Astrocyte of the spinal cord (primary cell): ENCODE measurements around the gene CLASP2.
A peak's percentile ranks its signal among the peaks of the same experiment; 100 is the strongest.
"Not testable (repeated sequence)": the region's sequence is repeated elsewhere in the genome, so short reads cannot be mapped to it uniquely, and the experiment has no call there.

Source experiments
- DNase-seq: peaks from one replicate; pipeline ENCODE4 v3.0.0; 2011; ENCODE audit warnings: low read depth, low spot score
- H3K4me3 ChIP-seq: 2 replicates; pipeline ENCODE4 v1.5.1; 2011; ENCODE audit warnings: low read depth, mild to moderate bottlenecking, low read length, moderate library complexity
- in situ Hi-C: cut with HindIII; loops from 2 replicates; pipeline ENCODE4 v1.10.0; 2017; ENCODE audit warnings: low sequenced_read_pairs
- TF ChIP-seq, protein P1 (sequence below): IDR thresholded peaks from 2 replicates; pipeline ENCODE4 v1.5.1; 2012; ENCODE audit warnings: low read depth, mild to moderate bottlenecking, low read length, inconsistent platforms

The CLASP2 gene

DNA sequence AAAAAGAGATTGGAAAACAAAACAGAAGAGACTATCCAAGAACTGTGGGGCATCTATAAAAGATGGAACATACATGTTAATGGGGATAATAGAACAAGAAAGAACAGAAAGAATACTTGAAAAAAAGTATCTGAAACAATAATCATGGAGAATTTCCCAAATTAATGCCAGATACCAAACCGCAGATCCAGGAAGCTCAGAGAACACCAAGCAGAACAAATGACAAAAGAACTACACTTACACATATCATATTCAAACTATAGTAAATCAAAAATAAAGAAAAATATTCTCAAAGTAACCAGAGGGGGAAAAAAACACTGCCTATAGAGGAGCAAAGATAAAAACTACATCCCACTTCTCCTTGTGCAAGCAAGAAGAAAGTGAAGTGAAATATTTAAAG is 40.0 kb downstream of the CLASP2 start:
- in situ Hi-C loops, result no loop called here
- no peak overlapping the region for H3K4me3 ChIP-seq
- TF ChIP-seq, protein P1, sequence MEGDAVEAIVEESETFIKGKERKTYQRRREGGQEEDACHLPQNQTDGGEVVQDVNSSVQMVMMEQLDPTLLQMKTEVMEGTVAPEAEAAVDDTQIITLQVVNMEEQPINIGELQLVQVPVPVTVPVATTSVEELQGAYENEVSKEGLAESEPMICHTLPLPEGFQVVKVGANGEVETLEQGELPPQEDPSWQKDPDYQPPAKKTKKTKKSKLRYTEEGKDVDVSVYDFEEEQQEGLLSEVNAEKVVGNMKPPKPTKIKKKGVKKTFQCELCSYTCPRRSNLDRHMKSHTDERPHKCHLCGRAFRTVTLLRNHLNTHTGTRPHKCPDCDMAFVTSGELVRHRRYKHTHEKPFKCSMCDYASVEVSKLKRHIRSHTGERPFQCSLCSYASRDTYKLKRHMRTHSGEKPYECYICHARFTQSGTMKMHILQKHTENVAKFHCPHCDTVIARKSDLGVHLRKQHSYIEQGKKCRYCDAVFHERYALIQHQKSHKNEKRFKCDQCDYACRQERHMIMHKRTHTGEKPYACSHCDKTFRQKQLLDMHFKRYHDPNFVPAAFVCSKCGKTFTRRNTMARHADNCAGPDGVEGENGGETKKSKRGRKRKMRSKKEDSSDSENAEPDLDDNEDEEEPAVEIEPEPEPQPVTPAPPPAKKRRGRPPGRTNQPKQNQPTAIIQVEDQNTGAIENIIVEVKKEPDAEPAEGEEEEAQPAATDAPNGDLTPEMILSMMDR, result no peak
- DNase-seq, result no peak

DNA sequence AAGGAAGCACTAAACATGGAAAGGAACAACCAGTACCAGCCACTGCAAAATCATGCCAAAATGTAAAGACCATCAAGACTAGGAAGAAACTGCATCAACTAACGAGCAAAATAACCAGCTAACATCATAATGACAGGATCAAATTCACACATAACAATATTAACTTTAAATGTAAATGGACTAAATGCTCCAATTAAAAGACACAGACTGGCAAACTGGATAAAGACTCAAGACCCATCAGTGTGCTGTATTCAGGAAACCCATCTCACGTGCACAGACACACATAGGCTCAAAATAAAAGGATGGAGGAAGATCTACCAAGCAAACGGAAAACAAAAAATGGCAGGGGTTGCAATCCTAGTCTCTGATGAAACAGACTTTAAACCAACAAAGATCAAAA is 44.6 kb downstream of the CLASP2 start:
- H3K4me3 ChIP-seq, DNase-seq, in situ Hi-C loops: not testable (repeated sequence)

DNA sequence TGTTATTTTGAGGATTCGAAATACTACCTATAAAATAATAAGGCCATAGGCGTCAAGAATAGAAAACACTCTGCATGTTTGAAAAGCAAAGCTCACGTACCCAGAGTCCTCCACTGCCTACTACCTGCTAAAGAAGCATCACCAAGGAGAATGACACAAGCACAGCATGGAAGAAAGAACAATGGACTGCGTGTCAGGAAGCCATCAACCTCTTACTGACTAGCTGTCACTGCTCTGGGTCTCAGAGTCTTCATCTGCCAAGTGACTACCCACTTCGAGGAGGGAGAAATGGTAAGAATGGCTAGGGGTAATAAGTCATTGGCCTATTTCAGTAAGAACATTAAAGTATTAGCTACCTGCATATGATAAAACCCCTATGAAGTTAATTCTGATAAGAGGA is 49.4 kb downstream of the CLASP2 start:
- no peak for DNase-seq
- H3K4me3 ChIP-seq, result no peak overlapping the region
- in situ Hi-C loops, result no loop called here
- TF ChIP-seq, protein P1, result no peak

DNA sequence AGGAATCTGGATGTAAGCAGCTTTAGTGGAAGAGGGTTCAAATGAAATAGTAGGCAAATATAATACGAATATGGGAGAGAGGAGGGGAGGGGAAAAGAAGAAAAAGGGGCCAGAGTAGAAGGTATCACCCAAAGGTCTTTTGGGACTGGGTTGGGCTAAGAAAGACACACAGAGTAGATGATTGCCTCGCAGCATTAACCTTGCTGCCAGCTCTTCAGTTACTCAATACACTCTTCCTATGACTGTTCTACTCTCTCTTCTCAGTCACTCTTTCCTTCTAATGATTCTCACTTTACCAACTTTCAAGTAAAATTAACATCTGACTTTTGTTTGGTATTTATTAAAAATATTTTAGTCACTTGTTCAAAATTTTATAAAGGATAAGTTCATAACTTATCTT is 52.8 kb downstream of the CLASP2 start:
- in situ Hi-C loops, result no loop called here
- no peak for DNase-seq
- no peak overlapping the region for H3K4me3 ChIP-seq
- TF ChIP-seq, protein P1, result no peak

DNA sequence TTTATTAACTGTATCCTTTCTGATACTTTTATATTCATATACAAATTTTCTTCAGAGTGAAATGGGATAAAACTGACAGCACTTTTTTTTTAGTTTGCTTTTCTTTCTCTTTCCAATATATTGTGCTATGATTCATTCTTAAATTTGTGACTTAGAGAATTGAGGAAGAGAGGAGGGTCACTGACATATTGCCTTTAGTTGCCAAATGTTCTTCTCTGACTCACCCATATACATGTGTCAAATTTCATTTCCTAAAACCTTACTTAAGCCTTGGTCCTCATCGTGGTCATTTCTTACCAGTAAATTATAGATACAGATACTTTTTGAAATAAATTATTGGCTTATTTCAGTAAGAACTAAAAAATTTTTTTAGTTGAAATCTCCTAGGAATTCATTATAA is 53.9 kb downstream of the CLASP2 start:
- in situ Hi-C loops, result no loop called here
- TF ChIP-seq, protein P1, result no peak
- no peak overlapping the region for H3K4me3 ChIP-seq
- DNase-seq, result peak; percentile 85

DNA sequence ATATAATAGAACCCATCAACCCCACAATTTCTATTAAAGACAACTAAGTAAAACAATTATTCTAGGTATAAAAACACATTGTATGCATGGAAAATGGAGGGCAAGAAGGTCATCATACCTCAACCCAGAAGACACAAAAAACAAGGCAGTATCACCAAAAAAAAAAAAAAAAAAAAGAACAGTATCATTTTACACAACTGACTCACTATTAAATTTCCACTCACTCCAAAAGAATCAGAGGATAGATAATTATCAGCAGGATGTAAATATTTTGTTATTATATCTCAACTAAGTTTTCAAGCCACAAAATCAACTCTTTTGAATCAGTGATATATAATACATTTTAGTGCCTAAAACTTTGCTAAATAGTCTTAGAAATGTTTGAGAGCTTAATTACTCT is 55.0 kb downstream of the CLASP2 start:
- in situ Hi-C loops, result no loop called here
- TF ChIP-seq, protein P1, result no peak
- H3K4me3 ChIP-seq, result no peak overlapping the region
- no peak for DNase-seq

DNA sequence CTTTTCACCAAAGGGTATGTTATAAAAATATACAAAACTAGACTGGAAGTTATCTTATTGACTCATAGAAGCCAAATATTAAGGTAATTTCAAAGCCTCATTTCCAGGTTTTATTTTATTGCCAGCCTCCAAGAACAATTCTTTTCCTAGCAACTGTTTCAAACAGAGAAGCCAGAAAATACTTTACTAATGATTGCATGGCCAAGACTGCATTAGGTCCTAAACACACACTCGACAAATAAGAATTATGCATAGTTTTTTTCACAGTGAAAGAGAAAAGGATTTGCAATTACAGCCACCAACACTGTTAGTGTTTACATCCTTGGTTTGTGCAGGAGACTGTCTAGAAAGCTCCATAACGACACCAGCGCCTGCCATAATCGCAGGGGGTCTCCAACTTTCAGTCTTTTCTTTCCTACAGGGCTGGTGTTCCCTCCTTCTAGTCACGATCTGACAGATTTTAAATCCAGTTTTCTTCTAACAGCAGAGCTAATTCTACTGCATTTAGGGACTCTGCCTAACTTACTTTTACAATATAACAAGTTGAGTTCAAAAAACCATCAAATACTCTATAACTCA is 58.1 kb downstream of the CLASP2 start:
- in situ Hi-C loops, result no loop called here
- H3K4me3 ChIP-seq, result no peak overlapping the region
- DNase-seq, result peak; percentile 33
- TF ChIP-seq, protein P1, result no peak
